SK-N-SH treated with all-trans-retinoic acid at 6 μM for 48 hours (cell line): ENCODE results near the gene SAMHD1.

Source experiments
- ARNTL ChIP-seq: fragments of 450-650 bp; formaldehyde crosslinking; IDR thresholded peaks from 2 replicates; pipeline ENCODE4 v1.5.0; 2020; ENCODE audit warnings: low read depth, mild to moderate bottlenecking, moderate library complexity, borderline replicate concordance
- CSRNP3 ChIP-seq: fragments of 250-450 bp; sonication (Bioruptor Pico); IDR thresholded peaks from 2 replicates; pipeline ENCODE4 v1.5.1; 2021; ENCODE audit warnings: mild to moderate bottlenecking, moderate library complexity
- ZFP30 ChIP-seq: fragments of 450-650 bp; formaldehyde crosslinking; IDR thresholded peaks from 2 replicates; pipeline ENCODE4 v1.5.0; 2022; ENCODE audit warnings: mild to moderate bottlenecking, moderate library complexity

DNA sequence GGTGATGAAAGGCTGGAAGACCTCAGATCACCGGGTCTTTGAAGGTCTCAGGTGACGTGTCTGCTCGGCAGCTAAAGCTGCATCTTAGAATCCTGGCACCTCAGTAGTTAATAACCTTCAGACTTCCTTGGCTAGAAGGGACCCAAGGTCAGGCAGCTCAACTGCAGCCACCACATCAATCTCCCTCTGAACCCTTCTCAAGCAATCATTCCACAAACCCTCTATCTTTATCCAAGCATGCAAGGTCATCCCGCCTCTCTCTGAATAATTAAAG lies 92.3 kb downstream of the SAMHD1 start:
- TF ChIP-seq ZFP30 (CRISPR knock-in tag) (no peak), ARNTL (no peak), CSRNP3 (CRISPR knock-in tag) (no peak)
